Measurements from ENCODE around the gene POC5. TPM values are rescaled to one million over a fixed set of nuclear protein-coding genes. Genes with fewer than 3 reads are reported as not detected.

The POC5 gene
- total and polyA plus RNA-seq, 2 of the 8 experiments (the other 6 are each of a cell fraction or from before 2014, with no cell fraction given): 11.2 to 12.1 TPM

DNA sequence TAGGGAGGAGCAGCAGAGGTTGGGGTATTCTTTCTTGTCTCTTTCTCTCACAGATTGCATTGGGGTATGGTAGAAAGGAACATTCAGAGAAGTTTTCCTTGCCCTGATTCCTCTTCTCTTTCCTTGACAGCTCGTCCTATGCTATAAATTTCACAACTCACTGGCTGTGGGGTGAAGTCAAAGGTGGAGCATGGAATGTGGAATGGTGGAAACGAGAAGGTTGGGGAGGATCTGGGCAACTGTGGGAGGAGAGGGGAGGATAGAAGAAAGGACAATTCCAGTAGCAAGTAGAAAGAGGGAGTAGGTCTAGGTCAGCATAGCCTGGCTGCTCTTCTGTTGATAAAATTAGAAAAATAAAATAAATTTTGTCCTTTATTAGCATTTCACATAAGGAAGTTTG, 39.0 kb upstream of the POC5 start (continued):
- TF ChIP-seq, protein P1, sequence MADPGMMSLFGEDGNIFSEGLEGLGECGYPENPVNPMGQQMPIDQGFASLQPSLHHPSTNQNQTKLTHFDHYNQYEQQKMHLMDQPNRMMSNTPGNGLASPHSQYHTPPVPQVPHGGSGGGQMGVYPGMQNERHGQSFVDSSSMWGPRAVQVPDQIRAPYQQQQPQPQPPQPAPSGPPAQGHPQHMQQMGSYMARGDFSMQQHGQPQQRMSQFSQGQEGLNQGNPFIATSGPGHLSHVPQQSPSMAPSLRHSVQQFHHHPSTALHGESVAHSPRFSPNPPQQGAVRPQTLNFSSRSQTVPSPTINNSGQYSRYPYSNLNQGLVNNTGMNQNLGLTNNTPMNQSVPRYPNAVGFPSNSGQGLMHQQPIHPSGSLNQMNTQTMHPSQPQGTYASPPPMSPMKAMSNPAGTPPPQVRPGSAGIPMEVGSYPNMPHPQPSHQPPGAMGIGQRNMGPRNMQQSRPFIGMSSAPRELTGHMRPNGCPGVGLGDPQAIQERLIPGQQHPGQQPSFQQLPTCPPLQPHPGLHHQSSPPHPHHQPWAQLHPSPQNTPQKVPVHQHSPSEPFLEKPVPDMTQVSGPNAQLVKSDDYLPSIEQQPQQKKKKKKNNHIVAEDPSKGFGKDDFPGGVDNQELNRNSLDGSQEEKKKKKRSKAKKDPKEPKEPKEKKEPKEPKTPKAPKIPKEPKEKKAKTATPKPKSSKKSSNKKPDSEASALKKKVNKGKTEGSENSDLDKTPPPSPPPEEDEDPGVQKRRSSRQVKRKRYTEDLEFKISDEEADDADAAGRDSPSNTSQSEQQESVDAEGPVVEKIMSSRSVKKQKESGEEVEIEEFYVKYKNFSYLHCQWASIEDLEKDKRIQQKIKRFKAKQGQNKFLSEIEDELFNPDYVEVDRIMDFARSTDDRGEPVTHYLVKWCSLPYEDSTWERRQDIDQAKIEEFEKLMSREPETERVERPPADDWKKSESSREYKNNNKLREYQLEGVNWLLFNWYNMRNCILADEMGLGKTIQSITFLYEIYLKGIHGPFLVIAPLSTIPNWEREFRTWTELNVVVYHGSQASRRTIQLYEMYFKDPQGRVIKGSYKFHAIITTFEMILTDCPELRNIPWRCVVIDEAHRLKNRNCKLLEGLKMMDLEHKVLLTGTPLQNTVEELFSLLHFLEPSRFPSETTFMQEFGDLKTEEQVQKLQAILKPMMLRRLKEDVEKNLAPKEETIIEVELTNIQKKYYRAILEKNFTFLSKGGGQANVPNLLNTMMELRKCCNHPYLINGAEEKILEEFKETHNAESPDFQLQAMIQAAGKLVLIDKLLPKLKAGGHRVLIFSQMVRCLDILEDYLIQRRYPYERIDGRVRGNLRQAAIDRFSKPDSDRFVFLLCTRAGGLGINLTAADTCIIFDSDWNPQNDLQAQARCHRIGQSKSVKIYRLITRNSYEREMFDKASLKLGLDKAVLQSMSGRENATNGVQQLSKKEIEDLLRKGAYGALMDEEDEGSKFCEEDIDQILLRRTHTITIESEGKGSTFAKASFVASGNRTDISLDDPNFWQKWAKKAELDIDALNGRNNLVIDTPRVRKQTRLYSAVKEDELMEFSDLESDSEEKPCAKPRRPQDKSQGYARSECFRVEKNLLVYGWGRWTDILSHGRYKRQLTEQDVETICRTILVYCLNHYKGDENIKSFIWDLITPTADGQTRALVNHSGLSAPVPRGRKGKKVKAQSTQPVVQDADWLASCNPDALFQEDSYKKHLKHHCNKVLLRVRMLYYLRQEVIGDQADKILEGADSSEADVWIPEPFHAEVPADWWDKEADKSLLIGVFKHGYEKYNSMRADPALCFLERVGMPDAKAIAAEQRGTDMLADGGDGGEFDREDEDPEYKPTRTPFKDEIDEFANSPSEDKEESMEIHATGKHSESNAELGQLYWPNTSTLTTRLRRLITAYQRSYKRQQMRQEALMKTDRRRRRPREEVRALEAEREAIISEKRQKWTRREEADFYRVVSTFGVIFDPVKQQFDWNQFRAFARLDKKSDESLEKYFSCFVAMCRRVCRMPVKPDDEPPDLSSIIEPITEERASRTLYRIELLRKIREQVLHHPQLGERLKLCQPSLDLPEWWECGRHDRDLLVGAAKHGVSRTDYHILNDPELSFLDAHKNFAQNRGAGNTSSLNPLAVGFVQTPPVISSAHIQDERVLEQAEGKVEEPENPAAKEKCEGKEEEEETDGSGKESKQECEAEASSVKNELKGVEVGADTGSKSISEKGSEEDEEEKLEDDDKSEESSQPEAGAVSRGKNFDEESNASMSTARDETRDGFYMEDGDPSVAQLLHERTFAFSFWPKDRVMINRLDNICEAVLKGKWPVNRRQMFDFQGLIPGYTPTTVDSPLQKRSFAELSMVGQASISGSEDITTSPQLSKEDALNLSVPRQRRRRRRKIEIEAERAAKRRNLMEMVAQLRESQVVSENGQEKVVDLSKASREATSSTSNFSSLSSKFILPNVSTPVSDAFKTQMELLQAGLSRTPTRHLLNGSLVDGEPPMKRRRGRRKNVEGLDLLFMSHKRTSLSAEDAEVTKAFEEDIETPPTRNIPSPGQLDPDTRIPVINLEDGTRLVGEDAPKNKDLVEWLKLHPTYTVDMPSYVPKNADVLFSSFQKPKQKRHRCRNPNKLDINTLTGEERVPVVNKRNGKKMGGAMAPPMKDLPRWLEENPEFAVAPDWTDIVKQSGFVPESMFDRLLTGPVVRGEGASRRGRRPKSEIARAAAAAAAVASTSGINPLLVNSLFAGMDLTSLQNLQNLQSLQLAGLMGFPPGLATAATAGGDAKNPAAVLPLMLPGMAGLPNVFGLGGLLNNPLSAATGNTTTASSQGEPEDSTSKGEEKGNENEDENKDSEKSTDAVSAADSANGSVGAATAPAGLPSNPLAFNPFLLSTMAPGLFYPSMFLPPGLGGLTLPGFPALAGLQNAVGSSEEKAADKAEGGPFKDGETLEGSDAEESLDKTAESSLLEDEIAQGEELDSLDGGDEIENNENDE (IDR thresholded peaks at IDR 0.05; ENCODE audit: insufficient replicate concordance, low read length): no peak
- TF ChIP-seq SIN3A (conservative IDR thresholded peaks at IDR 0.05 in 1 of 2, IDR thresholded peaks at IDR 0.05 in 1 of 2; ENCODE audit: low read depth in 1 of 2, low read length in 2 of 2): no peak
- TF ChIP-seq, protein P2, sequence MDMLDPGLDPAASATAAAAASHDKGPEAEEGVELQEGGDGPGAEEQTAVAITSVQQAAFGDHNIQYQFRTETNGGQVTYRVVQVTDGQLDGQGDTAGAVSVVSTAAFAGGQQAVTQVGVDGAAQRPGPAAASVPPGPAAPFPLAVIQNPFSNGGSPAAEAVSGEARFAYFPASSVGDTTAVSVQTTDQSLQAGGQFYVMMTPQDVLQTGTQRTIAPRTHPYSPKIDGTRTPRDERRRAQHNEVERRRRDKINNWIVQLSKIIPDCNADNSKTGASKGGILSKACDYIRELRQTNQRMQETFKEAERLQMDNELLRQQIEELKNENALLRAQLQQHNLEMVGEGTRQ (IDR thresholded peaks at IDR 0.05; ENCODE audit: low read length): no peak
- no peak for TF ChIP-seq TBP (IDR thresholded peaks at IDR 0.05; ENCODE audit: low read depth, low read length)
- no peak for TF ChIP-seq CHD1 (IDR thresholded peaks at IDR 0.05; ENCODE audit: low read depth, low read length)
- no peak for TF ChIP-seq JUND (IDR thresholded peaks at IDR 0.05; ENCODE audit: low read length)
- TF ChIP-seq ASH2L (IDR thresholded peaks at IDR 0.05; ENCODE audit: low read length): no peak
- no peak for TF ChIP-seq EGR1 (IDR thresholded peaks at IDR 0.05; ENCODE audit: borderline replicate concordance, low read depth, low read length)

All from H1 (cell line).